Measurements from ENCODE around the gene PHKA1.
"Not testable (repeated sequence)": the region's sequence is repeated elsewhere in the genome, so short reads cannot be mapped to it uniquely, and the experiment has no call there.

The PHKA1 gene

GRCh38 chrX:72569786-72570185 lies 144.3 kb downstream of the PHKA1 start:
- Histone ChIP-seq H3K9me3 (ENCODE audit: low read length) (no peaks in the 10 kb centered on the region), H3K27ac (ENCODE audit: low read depth, low read length) (no peak overlapping the region), H3K9ac (ENCODE audit: low read length) (no peak overlapping the region), H3K4me3 (ENCODE audit: low read depth in 1 of 2, low read length in 2 of 2) (no peak overlapping the region), H3K4me1 (ENCODE audit: insufficient read depth, low read length) (no peaks in the 10 kb centered on the region), H3K27me3 (ENCODE audit: control insufficient read depth in 1 of 2, insufficient read depth in 2 of 2, low read length in 2 of 2) (peaks cover 0 to 4% of the 10 kb centered on the region in 2 donors), H3K36me3 (ENCODE audit: insufficient read depth, low read length) (peaks cover 14% of the 10 kb centered on the region)

- Histone ChIP-seq H3K36me3 (ENCODE audit: insufficient read depth, low read length) (peaks cover 14% of the 10 kb centered on the region), H3K9ac (ENCODE audit: low read length) (no peak overlapping the region), H3K27me3 (ENCODE audit: control insufficient read depth in 1 of 2, insufficient read depth in 2 of 2, low read length in 2 of 2) (peaks cover 0 to 4% of the 10 kb centered on the region in 2 donors), H3K27ac (ENCODE audit: low read depth, low read length) (no peak overlapping the region), H3K9me3 (ENCODE audit: low read length) (no peaks in the 10 kb centered on the region), H3K4me1 (ENCODE audit: insufficient read depth, low read length) (no peaks in the 10 kb centered on the region), H3K4me3 (ENCODE audit: low read depth in 1 of 2, low read length in 2 of 2) (no peak overlapping the region)
Observed at GRCh38 chrX:72568406-72569092, 145.6 kb downstream of the PHKA1 start.

- Histone ChIP-seq H3K27me3 (ENCODE audit: control insufficient read depth in 1 of 2, insufficient read depth in 2 of 2, low read length in 2 of 2) (no peaks in the 10 kb centered on the region), H3K9ac (ENCODE audit: low read length) (no peak overlapping the region), H3K4me1 (ENCODE audit: insufficient read depth, low read length) (no peaks in the 10 kb centered on the region), H3K4me3 (ENCODE audit: low read depth in 1 of 2, low read length in 2 of 2) (no peak overlapping the region), H3K9me3 (ENCODE audit: low read length) (no peaks in the 10 kb centered on the region), H3K27ac (ENCODE audit: low read depth, low read length) (no peak overlapping the region), H3K36me3 (ENCODE audit: insufficient read depth, low read length) (peaks cover 14% of the 10 kb centered on the region)
Observed at GRCh38 chrX:72566448-72566847, 147.7 kb downstream of the PHKA1 start.

GRCh38 chrX:72559655-72560054 lies 154.5 kb downstream of the PHKA1 start:
- H3K27ac ChIP-seq (ENCODE audit: low read depth, low read length); H3K4me3 ChIP-seq (ENCODE audit: low read depth in 1 of 2, low read length in 2 of 2); H3K9me3 ChIP-seq (ENCODE audit: low read length); H3K9ac ChIP-seq (ENCODE audit: low read length); H3K27me3 ChIP-seq (ENCODE audit: control insufficient read depth in 1 of 2, insufficient read depth in 2 of 2, low read length in 2 of 2); H3K4me1 ChIP-seq (ENCODE audit: insufficient read depth, low read length); H3K36me3 ChIP-seq (ENCODE audit: insufficient read depth, low read length): not testable (repeated sequence)

- Histone ChIP-seq H3K4me3 (ENCODE audit: low read depth in 1 of 2, low read length in 2 of 2) (no peak overlapping the region), H3K4me1 (ENCODE audit: insufficient read depth, low read length) (no peaks in the 10 kb centered on the region), H3K27ac (ENCODE audit: low read depth, low read length) (no peak overlapping the region), H3K27me3 (ENCODE audit: control insufficient read depth in 1 of 2, insufficient read depth in 2 of 2, low read length in 2 of 2) (no peaks in the 10 kb centered on the region), H3K9ac (ENCODE audit: low read length) (no peak overlapping the region), H3K9me3 (ENCODE audit: low read length) (no peaks in the 10 kb centered on the region), H3K36me3 (ENCODE audit: insufficient read depth, low read length) (no peaks in the 10 kb centered on the region)
Observed at GRCh38 chrX:72554448-72555140, 159.5 kb downstream of the PHKA1 start.

- not testable (repeated sequence) for H3K27ac ChIP-seq (ENCODE audit: low read depth, low read length); H3K4me1 ChIP-seq (ENCODE audit: insufficient read depth, low read length); H3K9me3 ChIP-seq (ENCODE audit: low read length); H3K27me3 ChIP-seq (ENCODE audit: control insufficient read depth in 1 of 2, insufficient read depth in 2 of 2, low read length in 2 of 2); H3K9ac ChIP-seq (ENCODE audit: low read length); H3K36me3 ChIP-seq (ENCODE audit: insufficient read depth, low read length); H3K4me3 ChIP-seq (ENCODE audit: low read depth in 1 of 2, low read length in 2 of 2)
Observed at GRCh38 chrX:72552443-72552842, 161.7 kb downstream of the PHKA1 start.

GRCh38 chrX:72545990-72546389 lies 168.1 kb downstream of the PHKA1 start:
- no peak overlapping the region for H3K4me3 ChIP-seq (ENCODE audit: low read depth in 1 of 2, low read length in 2 of 2)
- no peaks in the 10 kb centered on the region for H3K9me3 ChIP-seq (ENCODE audit: low read length)
- no peaks in the 10 kb centered on the region for H3K4me1 ChIP-seq (ENCODE audit: insufficient read depth, low read length)
- no peak overlapping the region for H3K27ac ChIP-seq (ENCODE audit: low read depth, low read length)
- no peak overlapping the region for H3K9ac ChIP-seq (ENCODE audit: low read length)
- H3K36me3 ChIP-seq (ENCODE audit: insufficient read depth, low read length): no peaks in the 10 kb centered on the region
- no peaks in the 10 kb centered on the region for H3K27me3 ChIP-seq (ENCODE audit: control insufficient read depth in 1 of 2, insufficient read depth in 2 of 2, low read length in 2 of 2)

GRCh38 chrX:72540318-72540717 lies 173.8 kb downstream of the PHKA1 start:
- Histone ChIP-seq H3K4me1 (ENCODE audit: insufficient read depth, low read length) (peaks cover 11% of the 10 kb centered on the region), H3K4me3 (ENCODE audit: low read depth in 1 of 2, low read length in 2 of 2) (no peak overlapping the region), H3K9ac (ENCODE audit: low read length) (no peak overlapping the region), H3K9me3 (ENCODE audit: low read length) (no peaks in the 10 kb centered on the region), H3K36me3 (ENCODE audit: insufficient read depth, low read length) (no peaks in the 10 kb centered on the region), H3K27ac (ENCODE audit: low read depth, low read length) (no peak overlapping the region), H3K27me3 (ENCODE audit: control insufficient read depth in 1 of 2, insufficient read depth in 2 of 2, low read length in 2 of 2) (no peaks in the 10 kb centered on the region)

- Histone ChIP-seq H3K27me3 (ENCODE audit: control insufficient read depth in 1 of 2, insufficient read depth in 2 of 2, low read length in 2 of 2) (no peaks in the 10 kb centered on the region), H3K9me3 (ENCODE audit: low read length) (no peaks in the 10 kb centered on the region), H3K4me3 (ENCODE audit: low read depth in 1 of 2, low read length in 2 of 2) (no peak overlapping the region), H3K9ac (ENCODE audit: low read length) (no peak overlapping the region), H3K4me1 (ENCODE audit: insufficient read depth, low read length) (peaks cover 11% of the 10 kb centered on the region), H3K27ac (ENCODE audit: low read depth, low read length) (no peak overlapping the region), H3K36me3 (ENCODE audit: insufficient read depth, low read length) (no peaks in the 10 kb centered on the region)
Observed at GRCh38 chrX:72539822-72540221, 174.3 kb downstream of the PHKA1 start.

GRCh38 chrX:72536542-72536941 lies 177.6 kb downstream of the PHKA1 start:
- H3K4me3 ChIP-seq (ENCODE audit: low read depth in 1 of 2, low read length in 2 of 2): no peak overlapping the region
- no peaks in the 10 kb centered on the region for H3K9me3 ChIP-seq (ENCODE audit: low read length)
- no peaks in the 10 kb centered on the region for H3K36me3 ChIP-seq (ENCODE audit: insufficient read depth, low read length)
- peaks cover 11% of the 10 kb centered on the region for H3K4me1 ChIP-seq (ENCODE audit: insufficient read depth, low read length)
- H3K9ac ChIP-seq (ENCODE audit: low read length): no peak overlapping the region
- H3K27me3 ChIP-seq (ENCODE audit: control insufficient read depth in 1 of 2, insufficient read depth in 2 of 2, low read length in 2 of 2): no peaks in the 10 kb centered on the region
- no peak overlapping the region for H3K27ac ChIP-seq (ENCODE audit: low read depth, low read length)

GRCh38 chrX:72532366-72532765 lies 181.7 kb downstream of the PHKA1 start:
- Histone ChIP-seq H3K27me3 (ENCODE audit: control insufficient read depth in 1 of 2, insufficient read depth in 2 of 2, low read length in 2 of 2) (no peaks in the 10 kb centered on the region), H3K4me1 (ENCODE audit: insufficient read depth, low read length) (peaks cover 9% of the 10 kb centered on the region), H3K4me3 (ENCODE audit: low read depth in 1 of 2, low read length in 2 of 2) (no peak overlapping the region), H3K9ac (ENCODE audit: low read length) (no peak overlapping the region), H3K36me3 (ENCODE audit: insufficient read depth, low read length) (no peaks in the 10 kb centered on the region), H3K27ac (ENCODE audit: low read depth, low read length) (no peak overlapping the region), H3K9me3 (ENCODE audit: low read length) (no peaks in the 10 kb centered on the region)
